Measurements from ENCODE around the gene ZEB2.

Gene ZEB2

DNA sequence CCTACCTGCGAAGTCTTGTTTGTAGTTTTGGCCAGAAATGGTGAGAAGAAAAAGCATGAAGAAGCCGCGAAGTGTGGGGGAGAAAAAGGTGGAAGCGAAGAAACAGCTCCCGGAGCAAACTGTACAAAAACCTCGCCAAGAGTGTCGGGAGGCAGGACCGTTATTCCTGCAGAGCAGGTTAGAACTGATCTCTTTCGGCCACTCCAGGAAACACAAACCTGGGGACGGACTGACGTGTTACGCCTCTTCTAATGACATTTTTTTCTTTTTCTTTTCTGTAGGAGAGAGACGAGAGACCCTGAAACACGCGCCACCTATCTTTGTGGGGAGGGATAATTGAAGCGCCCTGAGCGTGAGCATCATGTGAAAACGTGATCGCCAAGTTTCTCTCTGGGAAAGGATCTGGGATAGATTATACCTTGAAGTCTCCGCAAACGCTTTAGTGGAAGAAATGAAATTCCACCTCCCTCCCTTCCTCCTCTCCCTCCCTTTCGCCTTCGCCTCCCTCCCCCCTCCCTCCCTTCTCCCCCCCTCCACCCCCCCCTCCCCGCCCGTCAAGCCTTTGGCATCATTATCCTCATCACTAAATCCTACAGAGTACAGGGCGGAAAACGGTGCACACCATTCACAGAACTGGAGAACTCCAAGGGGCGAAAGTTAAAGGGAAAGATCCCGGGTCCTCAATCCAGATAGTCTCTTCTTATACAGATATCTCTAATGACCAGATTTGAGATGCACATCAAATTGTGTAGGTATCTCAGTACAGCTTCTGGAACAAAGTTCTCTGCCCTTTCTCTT, at the start of gene ZEB2:
ZEB2 (minus strand) TSS at position 186 of the 798 bp plus-strand sequence. CDS start 2,769 bp downstream, outside the sequence.
- DNase-seq: no peak

DNA sequence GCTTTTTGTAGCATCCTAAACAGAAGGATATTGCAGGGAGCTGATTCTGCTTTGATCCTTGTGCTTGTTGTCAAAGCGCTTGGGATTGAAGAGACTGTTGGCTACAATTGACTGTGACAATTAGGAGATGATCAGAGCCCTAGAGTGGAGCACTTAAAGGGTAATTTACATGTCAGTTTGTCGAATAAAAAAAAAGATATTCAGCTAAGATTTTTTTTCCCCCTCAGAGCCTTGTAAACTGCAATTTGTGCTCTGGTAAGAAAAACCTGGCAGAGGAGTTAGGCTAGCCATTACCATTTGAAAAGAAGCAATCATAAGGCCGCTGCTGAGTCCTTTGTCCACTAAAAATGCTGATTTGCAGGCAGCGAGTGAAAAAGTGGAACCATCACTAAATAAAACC, 47.8 kb upstream of the ZEB2 start:
- DNase-seq: no peak

DNA sequence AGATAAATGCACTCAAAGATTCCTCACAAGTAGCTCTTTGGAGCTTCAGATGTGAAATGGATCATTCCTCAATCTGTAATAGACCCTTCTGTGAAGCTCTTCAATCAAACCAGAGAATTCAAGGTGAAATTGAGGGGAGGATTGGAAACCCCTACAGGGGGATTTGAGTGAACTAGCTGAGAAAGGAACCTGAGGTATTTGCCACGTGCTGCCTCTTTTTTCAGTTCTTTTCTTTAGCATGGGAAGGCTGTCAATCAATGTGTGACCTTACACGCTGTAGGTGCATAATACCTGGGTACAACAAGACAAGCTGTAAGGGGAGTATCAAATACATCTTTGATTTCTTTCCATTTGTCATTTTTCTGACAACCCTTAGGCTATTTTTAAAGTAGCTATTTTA, 46.5 kb upstream of the ZEB2 start:
- DNase-seq: no peak

DNA sequence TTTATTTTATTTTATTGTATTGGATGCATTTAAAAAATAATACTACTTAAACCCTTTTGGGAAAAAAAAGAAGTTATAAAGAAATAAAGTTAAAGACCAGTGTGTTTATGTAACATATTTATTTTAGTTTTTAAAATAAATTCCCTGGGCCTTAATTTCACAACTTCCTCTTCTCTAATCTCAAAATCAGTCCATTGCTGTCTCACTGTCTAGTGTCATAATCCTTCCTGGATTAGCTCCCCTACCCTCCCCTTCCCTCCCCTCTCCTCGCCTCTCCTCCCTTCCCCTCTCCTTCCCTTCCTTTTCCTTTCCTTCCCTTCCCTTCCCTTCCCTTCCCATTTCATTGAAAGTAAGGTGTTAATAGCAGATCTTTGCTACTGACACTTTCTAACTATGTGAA, 40.3 kb upstream of the ZEB2 start:
- DNase-seq: no peak

DNA sequence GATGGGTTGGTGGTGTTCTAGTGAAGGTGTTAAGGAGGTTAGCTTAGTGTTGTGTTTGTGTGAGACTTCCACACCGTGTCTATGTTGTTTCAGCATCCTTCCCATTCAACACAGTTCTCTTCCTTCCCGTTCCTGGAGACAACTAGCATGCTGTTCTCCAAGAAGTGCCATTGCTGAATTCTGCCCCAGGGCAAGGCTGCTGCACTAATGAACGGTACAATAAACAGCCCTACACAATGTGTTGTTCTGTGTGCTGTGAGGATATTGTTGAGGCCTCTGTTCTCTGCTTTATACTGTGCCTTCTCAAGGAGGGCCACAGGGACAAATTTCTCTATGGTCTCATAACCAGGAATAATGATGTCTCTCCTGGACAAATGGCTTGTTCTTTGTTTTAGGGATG, 39.8 kb upstream of the ZEB2 start:
- no peak for DNase-seq

DNA sequence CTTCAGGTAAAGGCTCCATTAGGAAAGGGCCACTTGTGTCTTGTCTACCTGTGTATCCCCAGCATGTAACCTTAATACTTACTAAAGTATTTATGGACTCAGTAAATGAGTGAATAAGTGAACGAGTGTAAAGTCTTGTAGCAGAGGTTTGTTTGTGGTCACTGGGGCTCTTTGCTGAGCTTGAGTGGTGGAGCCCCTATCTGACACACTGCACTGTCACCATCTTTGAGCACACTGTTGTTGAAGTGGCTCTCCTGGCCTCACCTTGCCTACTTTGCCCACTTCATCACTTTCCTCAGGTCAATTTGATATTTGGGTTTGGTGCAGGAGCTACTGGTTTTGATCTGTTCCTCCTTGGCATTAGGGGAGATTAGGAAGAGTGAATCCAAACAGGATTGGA, 39.3 kb upstream of the ZEB2 start:
- DNase-seq: no peak

DNA sequence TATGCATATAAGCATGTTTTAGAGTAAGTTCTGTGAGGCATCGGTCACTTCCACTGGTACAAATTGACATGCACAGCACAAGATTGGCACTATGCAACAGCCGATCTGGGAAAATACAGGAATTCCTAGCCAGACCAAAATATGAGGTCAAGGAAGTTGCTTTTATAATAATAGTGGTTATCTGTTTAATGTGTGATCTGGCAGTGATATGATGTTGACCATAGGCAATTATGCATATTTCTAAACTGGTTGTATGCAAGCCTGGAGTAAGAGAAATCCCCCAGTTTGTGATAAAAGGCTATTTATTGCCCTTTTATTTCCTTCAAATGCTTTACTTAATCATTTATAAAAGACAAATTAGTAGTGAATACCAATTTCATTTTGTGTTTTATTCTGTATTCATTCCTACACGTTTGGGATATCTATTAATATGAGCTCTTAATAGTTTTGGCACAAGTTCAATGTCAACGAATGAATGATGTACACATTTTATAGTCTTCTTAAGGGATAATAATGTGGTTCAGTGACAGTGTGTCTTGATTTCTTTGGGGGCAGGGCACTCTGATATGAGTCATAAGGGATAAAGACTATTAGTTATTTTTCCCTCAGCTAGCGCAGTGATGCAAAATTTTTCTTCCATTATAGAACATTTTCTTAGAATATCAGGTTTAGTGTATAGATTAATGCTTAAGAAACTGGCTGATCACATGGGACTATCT, 34.7 kb upstream of the ZEB2 start:
- DNase-seq: no peak

DNA sequence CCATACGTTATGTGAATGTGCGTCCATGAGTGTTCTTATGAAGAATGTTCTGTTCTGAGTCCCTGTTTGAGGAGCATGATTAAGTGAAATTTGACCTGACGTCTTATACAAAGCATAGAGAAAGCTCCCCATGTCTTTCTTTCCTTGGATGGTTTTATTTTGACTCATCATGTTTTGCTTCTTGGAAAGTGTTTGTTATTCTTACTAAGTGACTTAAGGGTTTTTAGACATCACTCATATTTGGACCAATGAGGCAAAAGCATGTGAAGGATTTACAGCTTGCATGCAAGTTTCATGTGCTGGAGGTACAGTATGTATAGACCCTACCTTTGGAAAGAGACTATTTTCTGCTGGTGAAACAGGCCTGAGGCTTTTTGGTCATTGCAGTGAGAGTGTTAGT, 33.5 kb upstream of the ZEB2 start:
- DNase-seq: no peak

GRCh38 chr2:144552821-144553220, 32.9 kb upstream of the ZEB2 start:
- DNase-seq: no peak

GRCh38 chr2:144550911-144551310, 31.0 kb upstream of the ZEB2 start:
- no peak for DNase-seq

- DNase-seq: no peak
These were observed 30.2 kb upstream of the ZEB2 start for GRCh38 chr2:144550084-144550483.

DNA sequence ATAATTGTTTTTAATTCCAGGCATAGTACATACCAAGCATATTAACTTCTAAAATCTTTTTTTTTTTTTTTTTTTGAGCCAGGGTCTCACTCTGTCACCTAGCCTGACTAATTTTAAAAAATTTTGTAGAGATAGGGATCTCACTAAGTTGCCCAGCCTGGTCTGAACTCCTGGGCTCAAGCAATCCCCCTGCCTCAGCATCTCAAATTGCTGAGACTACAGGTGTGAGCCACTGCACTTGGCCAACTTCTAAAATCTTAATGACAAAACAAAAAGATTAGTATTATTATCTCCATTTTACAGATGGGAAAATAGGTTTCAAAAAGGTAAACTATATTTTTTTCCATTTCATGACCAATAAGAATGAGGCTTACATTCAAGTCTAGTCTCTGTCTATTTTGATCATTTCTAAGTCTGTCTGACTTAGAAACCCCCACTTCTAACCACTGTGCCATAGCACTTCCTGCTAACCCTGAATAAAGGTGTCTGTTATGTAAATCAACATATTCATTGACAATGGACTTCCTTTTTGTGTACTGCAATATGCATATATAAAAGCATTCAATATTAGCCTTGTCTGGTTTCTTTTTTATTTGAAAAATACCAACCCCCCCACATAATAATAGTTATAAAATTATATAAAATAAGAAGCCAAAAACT, 28.7 kb upstream of the ZEB2 start:
- no peak for DNase-seq

- DNase-seq: no peak
These were observed 28.2 kb upstream of the ZEB2 start for GRCh38 chr2:144548088-144548487.

DNA sequence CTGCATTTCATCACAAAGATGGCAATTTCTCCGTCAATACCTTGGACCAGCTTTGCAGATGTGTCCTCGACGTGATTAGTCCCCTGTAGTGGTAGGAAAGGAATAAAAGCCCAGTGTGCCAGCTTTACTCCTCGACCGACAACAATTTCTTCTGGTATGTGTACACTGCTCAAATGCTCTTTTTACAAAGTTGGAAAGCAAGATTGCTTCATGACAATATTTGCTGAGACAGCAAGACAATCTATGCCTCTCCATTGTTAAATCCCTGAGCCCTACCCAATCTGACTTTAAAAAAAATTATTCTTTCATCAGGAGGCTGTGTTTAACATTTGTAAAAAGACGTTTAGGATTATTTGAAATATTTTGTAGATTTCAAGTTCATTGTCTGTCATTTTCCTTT, 27.6 kb upstream of the ZEB2 start:
- DNase-seq: no peak

DNA sequence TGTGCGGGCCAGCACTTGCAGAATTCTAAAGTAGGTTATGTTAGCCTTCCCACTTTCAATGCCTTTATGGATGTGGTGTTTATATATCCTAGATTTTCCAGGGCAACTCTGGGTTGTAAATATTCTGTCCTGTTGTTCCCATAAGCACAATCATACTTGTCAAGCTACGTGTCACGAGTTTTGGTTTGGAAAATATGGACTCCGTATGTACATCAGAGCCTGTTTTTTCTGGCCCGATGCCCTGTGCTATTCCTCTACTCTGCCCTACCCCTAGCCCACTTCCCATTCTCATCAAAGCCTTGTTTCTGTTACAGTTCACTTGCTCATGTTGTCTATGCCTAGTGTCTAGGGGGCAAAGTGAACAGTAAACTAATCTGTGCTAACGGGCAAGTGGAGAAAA, 27.0 kb upstream of the ZEB2 start:
- no peak for DNase-seq

DNA sequence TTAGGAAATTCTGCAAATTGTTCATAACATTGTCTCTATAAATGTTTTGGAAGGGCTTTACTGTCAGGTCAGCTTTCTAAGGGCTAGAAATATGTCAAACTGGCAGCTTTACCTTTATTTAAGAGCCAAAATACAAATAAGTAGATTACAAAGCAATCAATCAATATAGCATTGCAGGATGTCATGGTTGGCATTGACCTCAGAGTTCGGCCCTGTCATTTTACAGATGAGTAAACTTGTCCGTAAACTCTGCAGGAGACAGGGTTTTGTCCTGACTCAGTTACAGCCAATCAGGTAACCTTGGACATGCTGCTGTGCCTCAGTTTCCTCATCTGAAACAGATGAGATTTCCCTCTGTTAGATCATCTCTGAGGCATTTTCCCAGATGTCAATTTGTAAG, 25.9 kb upstream of the ZEB2 start:
- DNase-seq: no peak

DNA sequence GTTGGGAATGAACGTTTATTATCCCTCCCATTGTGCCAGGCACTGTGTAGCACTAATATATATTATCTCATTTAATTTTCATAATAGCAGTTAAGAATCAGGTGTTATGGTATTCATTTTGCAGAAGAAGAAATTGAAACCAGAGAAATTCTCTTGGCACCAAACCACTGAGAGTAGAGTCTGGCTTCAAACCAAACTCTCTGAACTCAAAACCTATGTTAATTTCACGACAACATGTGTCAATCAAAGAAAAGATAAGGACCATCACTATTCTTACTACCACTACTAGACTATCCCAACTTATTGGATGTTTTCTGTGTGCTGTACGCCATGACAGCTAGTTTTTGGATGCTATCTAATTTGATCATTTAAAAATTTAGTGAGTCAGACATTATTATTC, 24.1 kb upstream of the ZEB2 start:
- DNase-seq: no peak

GRCh38 chr2:144541396-144541795, 21.5 kb upstream of the ZEB2 start:
- DNase-seq: no peak

DNA sequence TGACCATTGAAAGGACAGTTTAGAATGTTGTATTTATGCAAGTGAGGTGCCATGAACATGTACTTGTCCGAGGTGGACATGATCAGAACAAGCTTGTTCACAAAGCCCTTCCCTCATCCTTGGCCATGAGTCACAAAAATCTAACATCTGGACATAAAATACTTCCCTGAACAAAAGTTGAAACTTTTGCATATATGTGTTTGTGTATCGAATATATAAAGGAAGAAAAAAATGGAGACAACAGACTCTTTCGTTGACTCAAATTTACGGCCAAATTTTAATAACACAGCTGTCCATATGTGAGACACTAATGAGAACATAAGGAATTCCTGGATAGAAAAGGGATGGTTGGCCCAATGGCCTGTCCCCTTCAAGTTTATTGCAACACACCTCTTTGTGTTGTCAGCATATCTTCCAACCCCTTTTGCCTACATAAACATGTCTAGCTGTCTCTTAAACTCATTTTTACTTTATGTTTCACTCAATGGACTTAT, 19.4 kb upstream of the ZEB2 start:
- no peak for DNase-seq

GRCh38 chr2:144535300-144535699, 15.4 kb upstream of the ZEB2 start:
- no peak for DNase-seq

- DNase-seq: no peak
These were observed 13.3 kb upstream of the ZEB2 start for GRCh38 chr2:144533221-144533620.

- no peak for DNase-seq
These were observed 10.7 kb upstream of the ZEB2 start for GRCh38 chr2:144530596-144530995.

- DNase-seq: no peak
These were observed 9.9 kb upstream of the ZEB2 start for GRCh38 chr2:144529841-144530240.

GRCh38 chr2:144528108-144528507, 8.2 kb upstream of the ZEB2 start:
- DNase-seq: no peak

All from activated T-cell treated with anti-CD3 and anti-CD28 coated beads, Interleukin-2, amount 50 U/mL, for 1 hour (primary cell).